Stomach (tissue), 9 donors: ENCODE measurements around the gene SEPTIN5. TPM values are rescaled to one million over a fixed set of nuclear protein-coding genes. Genes with fewer than 3 reads are reported as not detected.
A peak's percentile ranks its signal among the peaks of the same experiment; 100 is the strongest.

Experiments
- DNase-seq, 2 donors: peaks; one replicate each; pipeline versions ENCODE4 v3.0.0 to v3.0.0-alpha.2; 2013 to 2019
- H3K27ac ChIP-seq, 5 donors: fragments of 200-600 bp in 4 of 5; sonication (generic) in 4 of 5; one replicate each; pipeline ENCODE4 v1.5.1; 2013 to 2019; ENCODE audit warnings: mild to moderate bottlenecking in 1 of 5, moderate library complexity in 1 of 5
- H3K27me3 ChIP-seq, 3 donors: fragments of 200-600 bp; sonication (generic); one replicate each; pipeline ENCODE4 v1.5.1; 2017 to 2019; ENCODE audit warnings: mixed run types in 1 of 3
- H3K36me3 ChIP-seq, 4 donors: fragments of 200-600 bp; sonication (generic); 1 replicate in 3 of 4; 2 replicates in 1 of 4; pipeline ENCODE4 v1.5.1; 2016 to 2019
- H3K4me1 ChIP-seq, 4 donors: fragments of 200-600 bp; sonication (generic); one replicate each; pipeline ENCODE4 v1.5.1; 2016 to 2019
- H3K4me3 ChIP-seq, 4 donors: fragments of 200-600 bp; sonication (generic) in 3 of 4; one replicate each; pipeline ENCODE4 v1.5.1; 2016 to 2019; ENCODE audit warnings: mild to moderate bottlenecking in 1 of 4
- H3K9me3 ChIP-seq, 4 donors: fragments of 200-600 bp; sonication (generic); one replicate each; pipeline ENCODE4 v1.5.1; 2016 to 2019
- CTCF ChIP-seq, 7 experiments: fragments of 450-650 bp in 4 of 7; fragments of 200-600 bp in 3 of 7; sonication (generic) in 3 of 7; IDR thresholded peaks; one replicate each; pipeline ENCODE4 v1.5.1; 2016 to 2019; ENCODE audit warnings: antibody characterized with exemption in 7 of 7, control low read depth in 2 of 7, mild to moderate bottlenecking in 1 of 7
- EP300 ChIP-seq: sonication (generic); formaldehyde crosslinking; IDR thresholded peaks from one replicate; pipeline ENCODE4 v1.6.1; 2017; ENCODE audit warnings: antibody characterized with exemption
- POLR2A ChIP-seq, 4 donors: fragments of 450-650 bp; IDR thresholded peaks; one replicate each; pipeline ENCODE4 v1.6.1; 2016; ENCODE audit warnings: antibody characterized with exemption in 4 of 4, control low read depth in 2 of 4, mild to moderate bottlenecking in 1 of 4, moderate library complexity in 1 of 4
- POLR2AphosphoS5 ChIP-seq, 3 donors: sonication (generic); formaldehyde crosslinking; IDR thresholded peaks; one replicate each; pipeline ENCODE4 v1.6.1; 2016; ENCODE audit warnings: antibody characterized with exemption in 3 of 3
- WGBS, 5 donors: extraction: QIAGEN DNeasy Blood & Tissue Kit in 3 of 5; methylation state at CpG; one replicate each; pipeline versions ENCODE4 v1.1.5 to v1.1.7; 2013 to 2018; 5-methylcytosine and 5-hydroxymethylcytosine counted together
- intact Hi-C: fragments of 100-400 bp; cut with DNase I; formaldehyde crosslinking; loops from one replicate; pipeline ENCODE4 v1.15.1; 2023; ENCODE audit warnings: low total_unique reads
- polyA plus RNA-seq, 3 donors: library from polyadenylated mRNA; stranded (reverse); fragments of 200-250 nt; gene quantifications; one replicate each; pipeline ENCODE4 v1.2.3, GENCODE V29; 2013
- total RNA-seq, 5 donors: library from RNA; depleted of rRNA; stranded (reverse); fragments of >200 nt; gene quantifications; one replicate each; pipeline versions ENCODE4 v1.1.0 to v1.2.3, GENCODE V29; 2014 to 2016
- donor health status: healthy with polysubstance abuse.
- donor health status: Bipolar disorder and iron deficiency.
- donor health status: healthy.

The SEPTIN5 gene
- total and polyA plus RNA-seq, 8 donors = 1.2 to 38.8 (median 12.5) TPM

- intact Hi-C loops = no loop called here
- no peaks in the 10 kb centered on the region for H3K36me3 ChIP-seq
- peaks cover 37 to 100% (median 82%) of the 10 kb centered on the region in 3 donors for H3K27me3 ChIP-seq
- H3K4me1 ChIP-seq = peaks cover 17 to 35% (median 31%) of the 10 kb centered on the region in 4 donors
- TF ChIP-seq POLR2A (IDR thresholded peaks at IDR 0.05) (no peak), CTCF (IDR thresholded peaks at IDR 0.05) (no peak), EP300 (no peak), POLR2AphosphoS5 (IDR thresholded peaks at IDR 0.05) (no peak)
- DNase-seq = peak in 1 of 2 donors; percentile 57
- no peaks in the 10 kb centered on the region for H3K9me3 ChIP-seq
- no peak overlapping the region for H3K27ac ChIP-seq
- peak overlapping the region; percentile 34 to 46 (median 40) for H3K4me3 ChIP-seq
- WGBS, 5 donors = 14 to 25% (median 19%) methylated on average over 28 to 35 of the region's 35 CpGs
Measured at GRCh38 chr22:19767427-19768341, 53.4 kb downstream of the SEPTIN5 start.

- DNase-seq = no peak
- Histone ChIP-seq H3K27me3 (peaks cover 32 to 99% (median 66%) of the 10 kb centered on the region in 3 donors), H3K36me3 (no peaks in the 10 kb centered on the region), H3K9me3 (no peaks in the 10 kb centered on the region), H3K4me3 (no peak overlapping the region), H3K27ac (no peak overlapping the region), H3K4me1 (peaks cover 17 to 43% (median 38%) of the 10 kb centered on the region in 4 donors)
- WGBS, 5 donors = 90 to 96% (median 93%) methylated on average over 5 to 12 of the region's 12 CpGs
- intact Hi-C loops = no loop called here
- TF ChIP-seq CTCF (IDR thresholded peaks at IDR 0.05) (no peak), EP300 (no peak), POLR2AphosphoS5 (IDR thresholded peaks at IDR 0.05) (no peak), POLR2A (IDR thresholded peaks at IDR 0.05) (no peak)
Measured at GRCh38 chr22:19769393-19769715, 55.1 kb downstream of the SEPTIN5 start.

- DNase-seq = no peak
- Histone ChIP-seq H3K4me3 (no peak overlapping the region), H3K27me3 (peaks cover 26 to 99% (median 53%) of the 10 kb centered on the region in 3 donors), H3K9me3 (no peaks in the 10 kb centered on the region), H3K27ac (no peak overlapping the region), H3K36me3 (no peaks in the 10 kb centered on the region), H3K4me1 (peaks cover 17 to 37% (median 34%) of the 10 kb centered on the region in 4 donors)
- intact Hi-C loops = no loop called here
- WGBS, 5 donors = 78 to 87% (median 81%) methylated on average over 20 to 25 of the region's 25 CpGs
- TF ChIP-seq POLR2A (IDR thresholded peaks at IDR 0.05) = no peak
- TF ChIP-seq POLR2AphosphoS5 (IDR thresholded peaks at IDR 0.05) = no peak
- no peak for TF ChIP-seq CTCF (IDR thresholded peaks at IDR 0.05)
- TF ChIP-seq EP300 = no peak
Measured at GRCh38 chr22:19770349-19771220, 56.3 kb downstream of the SEPTIN5 start.

GRCh38 chr22:19772422-19772672 lies 58.0 kb downstream of the SEPTIN5 start:
- DNase-seq = no peak
- no peak for TF ChIP-seq EP300
- TF ChIP-seq CTCF (IDR thresholded peaks at IDR 0.05) = no peak
- TF ChIP-seq POLR2A (IDR thresholded peaks at IDR 0.05) = no peak
- no peak for TF ChIP-seq POLR2AphosphoS5 (IDR thresholded peaks at IDR 0.05)
- intact Hi-C loops = no loop called here
- Histone ChIP-seq H3K4me3 (no peak overlapping the region), H3K27me3 (peaks cover 12 to 94% (median 37%) of the 10 kb centered on the region in 3 donors), H3K27ac (no peak overlapping the region), H3K36me3 (no peaks in the 10 kb centered on the region), H3K4me1 (peaks cover 5 to 19% (median 17%) of the 10 kb centered on the region in 4 donors), H3K9me3 (no peaks in the 10 kb centered on the region)
- 45 to 68% (median 58%) methylated on average over 4 of the region's 4 CpGs for WGBS, 5 donors
